HG03575 (cell line): ENCODE data around the gene LCN9.

Experiments used
- ATAC-seq: cut with Tn5 transposase; IDR thresholded peaks from one replicate; pipeline ENCODE4 v1.9.1; 2021; ENCODE audit not compliant: unreplicated experiment, insufficient number of reproducible peaks, low FRiP score; ENCODE audit errors: extremely low read depth

LCN9 gene

GRCh38 chr9:135711391-135711790 lies 48.3 kb downstream of the LCN9 start:
- no peak for ATAC-seq

- ATAC-seq = no peak
These were observed 48.8 kb downstream of the LCN9 start for GRCh38 chr9:135711881-135712280.

GRCh38 chr9:135712613-135713295 lies 49.6 kb downstream of the LCN9 start:
- ATAC-seq = no peak

DNA sequence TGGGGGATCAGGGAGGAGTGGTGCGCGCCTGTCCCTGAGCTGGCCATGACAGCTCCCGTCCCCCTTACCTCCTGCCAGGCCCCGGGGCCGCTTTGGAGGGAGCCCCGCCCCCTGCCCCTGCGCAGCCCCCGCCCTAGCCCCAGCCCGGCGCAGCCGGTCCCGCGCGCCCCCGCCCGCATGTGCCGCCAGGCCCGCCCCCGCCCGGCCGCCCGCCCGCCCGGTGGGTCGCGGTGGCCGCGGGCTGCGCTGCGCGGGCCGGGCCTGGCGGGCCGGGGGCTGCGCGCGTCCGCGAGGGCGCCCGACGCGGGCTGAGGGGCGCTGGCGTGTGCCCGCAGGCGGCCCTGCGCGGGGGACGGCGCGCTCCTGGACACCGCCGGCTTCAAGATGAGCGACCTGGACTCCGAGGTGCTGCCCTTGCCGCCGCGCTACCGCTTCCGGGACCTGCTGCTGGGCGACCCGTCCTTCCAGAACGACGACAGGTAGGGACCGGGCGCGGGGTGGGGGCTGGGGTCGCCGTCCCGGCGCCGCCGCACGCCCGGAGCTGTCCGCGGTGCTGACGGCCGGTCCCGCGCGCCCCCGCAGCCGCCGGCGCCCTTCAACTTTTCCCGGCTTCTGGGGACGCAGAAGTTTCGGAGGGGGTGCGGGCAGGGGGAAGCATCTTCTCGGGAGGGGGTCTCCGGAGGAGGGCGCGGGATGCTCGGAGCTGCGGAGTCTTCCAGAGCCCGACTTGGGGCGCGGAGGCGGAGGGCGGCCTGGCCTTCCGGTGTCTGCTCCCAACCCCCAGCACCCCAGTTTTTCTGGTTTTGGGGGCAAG lies 51.3 kb downstream of the LCN9 start:
- no peak for ATAC-seq

- no peak for ATAC-seq
These were observed 52.0 kb downstream of the LCN9 start for GRCh38 chr9:135715056-135715595.

DNA sequence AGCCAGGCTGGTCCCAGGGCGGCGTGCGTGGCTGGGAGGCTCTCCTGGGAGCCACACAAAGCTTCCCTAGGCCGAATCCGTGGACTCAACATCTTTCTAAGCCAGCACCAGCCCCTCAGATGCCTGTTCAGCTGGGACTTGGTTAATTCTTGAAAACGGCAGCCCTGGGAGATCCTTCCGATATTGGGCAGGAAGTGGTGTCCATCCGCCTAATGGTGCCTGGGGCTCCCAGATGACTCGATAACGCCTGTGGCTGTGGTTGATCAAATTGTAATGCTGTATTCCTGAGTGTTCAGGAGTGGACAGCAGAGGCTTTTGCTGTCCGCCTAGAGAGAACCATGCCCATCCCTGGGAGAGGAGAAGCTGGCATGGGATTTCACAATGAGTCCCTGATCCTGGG lies 52.9 kb downstream of the LCN9 start:
- ATAC-seq = no peak
